ENCODE measurements around the gene SPATA33.

SPATA33 gene

GRCh38 chr16:89700100-89700648, 42.5 kb downstream of the SPATA33 start:
- DNase-seq (ENCODE audit: low read depth), result peak; percentile 100
- TF ChIP-seq, protein P1, sequence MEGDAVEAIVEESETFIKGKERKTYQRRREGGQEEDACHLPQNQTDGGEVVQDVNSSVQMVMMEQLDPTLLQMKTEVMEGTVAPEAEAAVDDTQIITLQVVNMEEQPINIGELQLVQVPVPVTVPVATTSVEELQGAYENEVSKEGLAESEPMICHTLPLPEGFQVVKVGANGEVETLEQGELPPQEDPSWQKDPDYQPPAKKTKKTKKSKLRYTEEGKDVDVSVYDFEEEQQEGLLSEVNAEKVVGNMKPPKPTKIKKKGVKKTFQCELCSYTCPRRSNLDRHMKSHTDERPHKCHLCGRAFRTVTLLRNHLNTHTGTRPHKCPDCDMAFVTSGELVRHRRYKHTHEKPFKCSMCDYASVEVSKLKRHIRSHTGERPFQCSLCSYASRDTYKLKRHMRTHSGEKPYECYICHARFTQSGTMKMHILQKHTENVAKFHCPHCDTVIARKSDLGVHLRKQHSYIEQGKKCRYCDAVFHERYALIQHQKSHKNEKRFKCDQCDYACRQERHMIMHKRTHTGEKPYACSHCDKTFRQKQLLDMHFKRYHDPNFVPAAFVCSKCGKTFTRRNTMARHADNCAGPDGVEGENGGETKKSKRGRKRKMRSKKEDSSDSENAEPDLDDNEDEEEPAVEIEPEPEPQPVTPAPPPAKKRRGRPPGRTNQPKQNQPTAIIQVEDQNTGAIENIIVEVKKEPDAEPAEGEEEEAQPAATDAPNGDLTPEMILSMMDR (IDR thresholded peaks at IDR 0.05; ENCODE audit: insufficient read depth, low read depth, low read length, missing control alignments), result peak; percentile 75
- peak overlapping the region; percentile 65 for H3K4me3 ChIP-seq (ENCODE audit: low read length)

DNA sequence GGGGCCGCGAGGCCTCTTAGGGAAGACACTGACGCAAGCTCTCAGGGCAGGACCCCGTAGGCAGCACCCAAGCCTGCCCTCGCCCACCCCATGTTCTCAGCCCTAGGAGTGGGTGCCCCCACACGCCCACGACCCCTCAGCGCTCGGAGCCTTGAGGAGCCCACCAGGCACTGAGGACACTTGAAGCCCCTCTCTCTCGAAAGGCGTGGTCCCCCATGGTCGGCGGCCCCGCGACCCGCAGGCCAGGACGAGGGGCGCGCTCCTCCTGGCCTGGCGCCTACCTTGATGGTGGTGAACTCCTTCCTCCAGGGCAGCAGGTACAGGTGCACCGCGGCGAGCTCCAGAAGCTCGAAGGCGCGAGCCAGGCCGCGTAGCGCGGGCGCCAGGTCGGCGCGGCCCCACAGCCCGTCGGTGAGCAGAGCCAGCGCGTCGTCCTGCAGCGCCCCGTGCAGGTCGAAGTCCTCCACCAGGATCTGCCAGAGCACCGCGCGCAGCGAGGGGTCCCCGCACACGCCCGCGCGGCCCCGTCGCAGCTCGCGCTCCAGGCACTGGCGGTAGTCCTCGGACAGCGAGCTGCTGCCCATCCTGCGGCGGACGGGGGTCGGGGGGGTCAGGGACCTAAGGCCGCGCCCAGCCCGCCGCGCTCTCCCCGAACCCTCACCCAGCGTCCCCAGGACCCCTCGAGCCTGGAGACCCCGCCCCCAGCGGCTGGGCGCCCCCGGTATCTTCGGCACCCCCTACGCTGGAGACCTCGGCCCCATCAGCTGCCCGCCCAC, 43.2 kb downstream of the SPATA33 start:
- TF ChIP-seq, protein P1 (IDR thresholded peaks at IDR 0.05; ENCODE audit: insufficient read depth, low read depth, low read length, missing control alignments), result no peak

GRCh38 chr16:89701425-89702406, 44.1 kb downstream of the SPATA33 start, which contains the start of gene SPATA2L:
Gene SPATA2L (minus strand): TSS chr16:89701705. CDS start chr16:89701232, 473 bp downstream.
- H3K4me3 ChIP-seq (ENCODE audit: low read length), result peak within 1 kb of the TSS; percentile 65
- DNase-seq (ENCODE audit: low read depth), result peak; percentile 98
- TF ChIP-seq, protein P1 (IDR thresholded peaks at IDR 0.05; ENCODE audit: insufficient read depth, low read depth, low read length, missing control alignments), result no peak

More for the DNA sequence above, 43.2 kb downstream of the SPATA33 start:
- peak; percentile 85 for DNase-seq (ENCODE audit: low read depth)
- peak overlapping the region; percentile 65 for H3K4me3 ChIP-seq (ENCODE audit: low read length)

DNA sequence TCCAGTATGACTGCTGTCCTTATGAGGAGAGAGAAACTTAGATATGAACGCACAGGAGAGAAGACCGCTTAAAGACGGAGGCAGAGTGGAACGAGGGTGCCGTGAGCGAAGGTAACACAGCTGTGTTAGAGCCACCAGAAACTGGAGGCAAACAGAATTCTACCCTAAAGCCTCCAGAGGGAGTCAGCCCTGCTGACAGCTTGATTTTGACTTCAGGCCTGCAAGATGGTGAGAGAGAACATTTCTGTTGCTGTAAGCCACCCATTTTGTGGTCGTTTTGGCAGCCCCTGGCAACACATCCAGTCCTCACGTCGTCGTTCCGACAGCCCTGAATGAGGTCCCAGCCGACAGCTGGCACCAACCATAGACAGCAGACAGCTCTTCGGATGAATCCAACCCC, 46.6 kb downstream of the SPATA33 start:
- H3K4me3 ChIP-seq (ENCODE audit: low read length), result no peak overlapping the region
- TF ChIP-seq, protein P1 (IDR thresholded peaks at IDR 0.05; ENCODE audit: insufficient read depth, low read depth, low read length, missing control alignments), result no peak
- DNase-seq (ENCODE audit: low read depth), result no peak

DNA sequence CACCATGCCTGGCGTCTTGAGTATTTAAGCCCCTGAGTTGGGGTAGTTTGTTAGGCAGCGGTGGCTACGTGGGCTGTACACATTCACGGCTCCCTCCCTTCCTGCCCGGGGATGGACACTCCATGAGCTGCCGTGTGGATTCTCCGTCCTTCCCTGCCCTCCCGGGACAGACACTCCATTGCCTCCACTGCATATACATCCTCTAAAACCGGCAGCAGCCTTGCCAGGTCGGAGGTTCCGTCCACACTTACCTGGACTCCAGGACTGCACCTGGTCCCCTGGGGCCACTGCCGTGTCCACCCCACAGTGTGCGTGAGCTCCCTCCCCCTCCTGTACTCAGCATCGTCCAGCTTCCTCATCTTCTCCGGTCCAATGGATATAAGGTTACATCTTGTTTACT, 47.4 kb downstream of the SPATA33 start:
- TF ChIP-seq, protein P1 (IDR thresholded peaks at IDR 0.05; ENCODE audit: insufficient read depth, low read depth, low read length, missing control alignments), result no peak
- H3K4me3 ChIP-seq (ENCODE audit: low read length), result no peak overlapping the region
- DNase-seq (ENCODE audit: low read depth), result no peak

DNA sequence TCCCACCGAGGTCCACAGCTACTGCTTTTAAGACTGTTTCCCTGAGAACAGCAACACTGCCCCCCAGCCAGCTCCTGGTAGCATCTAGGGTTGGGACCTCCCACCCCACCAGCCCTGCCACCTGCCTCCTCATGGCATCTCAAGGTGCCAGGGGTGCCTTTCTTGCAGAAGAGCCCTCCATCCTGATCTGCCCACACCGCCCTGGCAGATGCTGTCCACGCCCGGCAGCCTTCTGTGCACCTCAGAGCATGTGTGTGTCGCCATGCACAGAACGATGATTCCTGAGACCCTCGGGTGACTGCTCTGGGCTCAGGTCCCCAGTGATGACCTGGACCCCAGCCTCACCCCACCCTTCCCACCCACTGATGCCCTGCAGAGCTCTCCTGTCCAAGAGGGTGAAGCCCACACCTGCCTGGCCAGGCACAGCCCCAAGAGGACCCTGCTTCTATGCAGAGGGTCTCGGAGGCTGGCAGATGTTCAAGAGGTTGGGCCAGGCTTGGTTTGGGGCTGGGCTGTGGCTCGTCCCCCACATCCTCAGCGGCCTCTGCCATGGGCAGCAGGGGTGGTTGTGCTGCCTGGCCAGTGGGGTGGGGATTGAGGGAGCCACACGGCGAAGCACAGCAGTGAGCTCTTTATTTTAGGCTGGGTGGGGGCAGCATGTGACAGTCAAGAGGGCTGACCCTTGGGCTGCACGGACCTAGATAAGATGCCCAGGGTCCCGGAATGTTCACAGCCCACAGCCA, 49.1 kb downstream of the SPATA33 start:
- DNase-seq (ENCODE audit: low read depth), result no peak
- H3K4me3 ChIP-seq (ENCODE audit: low read length), result no peak overlapping the region
- TF ChIP-seq, protein P1 (IDR thresholded peaks at IDR 0.05; ENCODE audit: insufficient read depth, low read depth, low read length, missing control alignments), result no peak

Measured in epithelial cell of esophagus (primary cell).